Trophoblast cell (in vitro differentiated cells and primary cell): Measurements from ENCODE around the gene STMP1.

Experiments used
- DNase-seq, 2 donors: peaks; one replicate each; pipeline ENCODE4 v3.0.0-alpha.2; 2016
- H2AFZ ChIP-seq: 2 replicates; pipeline ENCODE4 v1.6.1; 2013; ENCODE audit warnings: low read length, moderate library complexity, mild to moderate bottlenecking; ENCODE audit not compliant: insufficient read depth, poor library complexity
- H2AK5ac ChIP-seq: 2 replicates; pipeline ENCODE4 v1.6.1; 2013; ENCODE audit warnings: mild to moderate bottlenecking, low read length
- H2BK120ac ChIP-seq: 2 replicates; pipeline ENCODE4 v1.6.1; 2013; ENCODE audit warnings: low read length, mild to moderate bottlenecking, moderate library complexity; ENCODE audit not compliant: insufficient read depth, poor library complexity
- H2BK12ac ChIP-seq: 2 replicates; pipeline ENCODE4 v1.6.1; 2013; ENCODE audit warnings: mild to moderate bottlenecking, low read length, moderate library complexity
- H2BK5ac ChIP-seq: 2 replicates; pipeline ENCODE4 v1.6.1; 2013; ENCODE audit warnings: low read length, low read depth, moderate library complexity, mild to moderate bottlenecking; ENCODE audit not compliant: poor library complexity
- H3K14ac ChIP-seq: 2 replicates; pipeline ENCODE4 v1.6.1; 2013; ENCODE audit warnings: mild to moderate bottlenecking, low read length
- H3K18ac ChIP-seq: 2 replicates; pipeline ENCODE4 v1.6.1; 2013; ENCODE audit warnings: mild to moderate bottlenecking, low read length
- H3K23ac ChIP-seq: 2 replicates; pipeline ENCODE4 v1.6.1; 2013; ENCODE audit warnings: low read length
- H3K27ac ChIP-seq: 2 replicates; pipeline ENCODE4 v1.5.1; 2013; ENCODE audit warnings: low read depth, mild to moderate bottlenecking, inconsistent platforms, low read length, moderate library complexity
- H3K27me3 ChIP-seq: 2 replicates; pipeline ENCODE4 v1.6.1; 2013; ENCODE audit warnings: inconsistent platforms, mild to moderate bottlenecking, low read length, moderate library complexity; ENCODE audit not compliant: insufficient read depth
- H3K36me3 ChIP-seq, 2 experiments: 1 replicate in 1 of 2; 2 replicates in 1 of 2; pipeline ENCODE4 v1.6.1; 2013; ENCODE audit warnings: low read length in 2 of 2, mild to moderate bottlenecking in 2 of 2, moderate library complexity in 1 of 2; ENCODE audit not compliant: insufficient read depth in 2 of 2, control insufficient read depth in 1 of 2
- H3K4ac ChIP-seq: 2 replicates; pipeline ENCODE4 v1.6.1; 2013; ENCODE audit warnings: low read depth, mild to moderate bottlenecking, low read length, moderate library complexity
- H3K4me1 ChIP-seq, 2 experiments: 1 replicate in 1 of 2; 2 replicates in 1 of 2; pipeline ENCODE4 v1.6.1; 2013; ENCODE audit warnings: low read length in 2 of 2, mild to moderate bottlenecking in 2 of 2, moderate library complexity in 1 of 2; ENCODE audit not compliant: insufficient read depth in 2 of 2, control insufficient read depth in 1 of 2
- H3K4me2 ChIP-seq: 2 replicates; pipeline ENCODE4 v1.6.1; 2013; ENCODE audit warnings: inconsistent platforms, mild to moderate bottlenecking, low read length, moderate library complexity
- H3K4me3 ChIP-seq: 2 replicates; pipeline ENCODE4 v1.5.1; 2013; ENCODE audit warnings: mild to moderate bottlenecking, low read depth, low read length, inconsistent platforms
- H3K79me1 ChIP-seq: one replicate; pipeline ENCODE4 v1.6.1; 2013; ENCODE audit warnings: low read length
- H3K79me2 ChIP-seq: 2 replicates; pipeline ENCODE4 v1.6.1; 2013; ENCODE audit warnings: low read length, mild to moderate bottlenecking; ENCODE audit not compliant: control insufficient read depth, insufficient read depth, poor library complexity
- H3K9ac ChIP-seq: 2 replicates; pipeline ENCODE4 v1.6.1; 2013; ENCODE audit warnings: mild to moderate bottlenecking, low read length
- H3K9me3 ChIP-seq: 2 replicates; pipeline ENCODE4 v1.6.1; 2013; ENCODE audit warnings: low read depth, mild to moderate bottlenecking, control low read depth, inconsistent platforms, low read length; ENCODE audit not compliant: insufficient read depth
- H4K12ac ChIP-seq: 2 replicates; pipeline ENCODE4 v1.6.1; 2013; ENCODE audit warnings: low read depth, mild to moderate bottlenecking, low read length, moderate library complexity
- H4K8ac ChIP-seq: 2 replicates; pipeline ENCODE4 v1.6.1; 2013; ENCODE audit warnings: low read depth, mild to moderate bottlenecking, low read length, moderate library complexity
- H4K91ac ChIP-seq: one replicate; pipeline ENCODE4 v1.6.1; 2013; ENCODE audit warnings: low read depth, mild to moderate bottlenecking, low read length, moderate library complexity
- WGBS: extraction: QIAGEN DNeasy Blood & Tissue Kit; methylation state at CpG from one replicate; pipeline ENCODE4 v1.1.7; 2013; ENCODE audit warnings: missing lambda C conversion rate; ENCODE audit not compliant: insufficient read length, insufficient coverage; ENCODE audit errors: extremely low coverage; 5-methylcytosine and 5-hydroxymethylcytosine counted together

STMP1 gene

GRCh38 chr7:135648235-135648634 is 14.1 kb upstream of the STMP1 start:
- Histone ChIP-seq H2BK5ac (no peak overlapping the region), H3K18ac (no peak overlapping the region), H4K12ac (no peak overlapping the region), H2BK120ac (no peak overlapping the region), H3K79me1 (no peaks in the 10 kb centered on the region), H3K9me3 (no peaks in the 10 kb centered on the region), H2AK5ac (no peak overlapping the region), H3K4me1 (peaks cover 3 to 7% of the 10 kb centered on the region in 2 experiments), H4K8ac (no peak overlapping the region), H3K4me3 (no peak overlapping the region), H3K14ac (no peak overlapping the region), H3K23ac (no peak overlapping the region), H3K4me2 (no peak overlapping the region), H2AFZ (no peak overlapping the region), H3K4ac (no peak overlapping the region), H2BK12ac (no peak overlapping the region), H3K9ac (no peak overlapping the region), H3K27me3 (no peaks in the 10 kb centered on the region), H3K36me3 (peaks cover 8 to 19% of the 10 kb centered on the region in 2 experiments), H3K79me2 (no peaks in the 10 kb centered on the region), H3K27ac (no peak overlapping the region), H4K91ac (no peak overlapping the region)
- WGBS, result no CpG with 5 or more reads among the region's 7 CpGs
- DNase-seq, result no peak

GRCh38 chr7:135650831-135651573 is 11.3 kb upstream of the STMP1 start:
- no peak overlapping the region for H3K27ac ChIP-seq
- H3K79me2 ChIP-seq, result no peaks in the 10 kb centered on the region
- H3K4ac ChIP-seq, result no peak overlapping the region
- no peak overlapping the region for H2BK5ac ChIP-seq
- H3K27me3 ChIP-seq, result no peaks in the 10 kb centered on the region
- no peaks in the 10 kb centered on the region for H3K9me3 ChIP-seq
- no peak overlapping the region for H3K14ac ChIP-seq
- no peak overlapping the region for H2AK5ac ChIP-seq
- H3K4me1 ChIP-seq, result peaks cover 3 to 7% of the 10 kb centered on the region in 2 experiments
- H3K23ac ChIP-seq, result no peak overlapping the region
- H3K9ac ChIP-seq, result no peak overlapping the region
- no peak overlapping the region for H4K12ac ChIP-seq
- peaks cover 3 to 7% of the 10 kb centered on the region in 2 experiments for H3K36me3 ChIP-seq
- H2BK12ac ChIP-seq, result no peak overlapping the region
- no peak overlapping the region for H3K4me3 ChIP-seq
- peak overlapping the region; percentile 23 for H3K4me2 ChIP-seq
- peak; percentile 47 to 52 for DNase-seq
- no peak overlapping the region for H4K91ac ChIP-seq
- no peak overlapping the region for H2BK120ac ChIP-seq
- H4K8ac ChIP-seq, result no peak overlapping the region
- no peak overlapping the region for H3K18ac ChIP-seq
- no peak overlapping the region for H2AFZ ChIP-seq
- WGBS, result no CpG with 5 or more reads among the region's 15 CpGs
- H3K79me1 ChIP-seq, result no peaks in the 10 kb centered on the region

- Histone ChIP-seq H4K91ac (no peak overlapping the region), H3K4ac (no peak overlapping the region), H2AFZ (no peak overlapping the region), H3K27ac (no peak overlapping the region), H2AK5ac (no peak overlapping the region), H3K27me3 (no peaks in the 10 kb centered on the region), H3K4me3 (no peak overlapping the region), H3K4me1 (peaks cover 3 to 7% of the 10 kb centered on the region in 2 experiments), H2BK12ac (no peak overlapping the region), H3K79me1 (no peaks in the 10 kb centered on the region), H3K9me3 (no peaks in the 10 kb centered on the region), H3K23ac (no peak overlapping the region), H3K4me2 (no peak overlapping the region), H3K9ac (no peak overlapping the region), H3K14ac (no peak overlapping the region), H3K79me2 (no peaks in the 10 kb centered on the region), H3K18ac (no peak overlapping the region), H4K12ac (no peak overlapping the region), H2BK5ac (no peak overlapping the region), H4K8ac (no peak overlapping the region), H2BK120ac (no peak overlapping the region), H3K36me3 (no peaks in the 10 kb centered on the region)
- WGBS, result no CpG with 5 or more reads among the region's 12 CpGs
- no peak for DNase-seq
These were observed 8.8 kb upstream of the STMP1 start for GRCh38 chr7:135653340-135654080.

- WGBS, result no CpG with 5 or more reads among the region's 5 CpGs
- H3K18ac ChIP-seq, result no peak overlapping the region
These were observed 3.8 kb upstream of the STMP1 start for GRCh38 chr7:135658564-135658963.

More at GRCh38 chr7:135658564-135658963, 3.8 kb upstream of the STMP1 start:
- peaks cover 0 to 2% of the 10 kb centered on the region in 2 experiments for H3K4me1 ChIP-seq
- H3K27me3 ChIP-seq, result no peaks in the 10 kb centered on the region
- H2AFZ ChIP-seq, result no peak overlapping the region
- H3K14ac ChIP-seq, result no peak overlapping the region
- DNase-seq, result no peak
- H2AK5ac ChIP-seq, result no peak overlapping the region
- H3K79me1 ChIP-seq, result peaks cover 9% of the 10 kb centered on the region
- H3K23ac ChIP-seq, result no peak overlapping the region
- H4K91ac ChIP-seq, result no peak overlapping the region
- H2BK12ac ChIP-seq, result no peak overlapping the region
- no peak overlapping the region for H2BK120ac ChIP-seq
- H3K9me3 ChIP-seq, result no peaks in the 10 kb centered on the region
- peaks cover 9% of the 10 kb centered on the region for H3K79me2 ChIP-seq
- H2BK5ac ChIP-seq, result no peak overlapping the region
- no peak overlapping the region for H3K4me3 ChIP-seq
- no peak overlapping the region for H3K27ac ChIP-seq
- no peak overlapping the region for H4K12ac ChIP-seq
- H4K8ac ChIP-seq, result no peak overlapping the region
- no peak overlapping the region for H3K4me2 ChIP-seq
- no peaks in the 10 kb centered on the region for H3K36me3 ChIP-seq
- H3K4ac ChIP-seq, result no peak overlapping the region
- H3K9ac ChIP-seq, result no peak overlapping the region
